ENCODE measurements around the gene LY6G6C. TPM values are rescaled to one million over a fixed set of nuclear protein-coding genes. Genes with fewer than 3 reads are reported as not detected.
"Not testable (repeated sequence)": the region's sequence is repeated elsewhere in the genome, so short reads cannot be mapped to it uniquely, and the experiment has no call there.

LY6G6C gene
- polyA plus RNA-seq, 10 donors: 0.19 to 1.0 (median 0.38) TPM; not detected in 1

GRCh38 chr6:31727717-31728671 lies 6.4 kb upstream of the LY6G6C start:
- peak in 1 of 3 donors; percentile 11 for DNase-seq

GRCh38 chr6:31727034-31727716 lies 5.6 kb upstream of the LY6G6C start:
- DNase-seq: peak in 1 of 3 donors; percentile 37

GRCh38 chr6:31725502-31726350 lies 4.2 kb upstream of the LY6G6C start:
- peak in 1 of 3 donors; percentile 14 for DNase-seq

GRCh38 chr6:31723980-31724691 lies 2.6 kb upstream of the LY6G6C start:
- DNase-seq: peak in 1 of 3 donors; percentile 13

- DNase-seq: no peak
Observed at GRCh38 chr6:31723245-31723979, 1.9 kb upstream of the LY6G6C start, which contains the start of gene MPIG6B. MPIG6B (plus strand) TSS chr6:31723373; CDS start chr6:31723384, 11 bp downstream.

GRCh38 chr6:31722173-31722572 lies 627 bp upstream of the LY6G6C start:
- no peak for DNase-seq

GRCh38 chr6:31720196-31720770 lies 1.3 kb downstream of the LY6G6C start:
- no peak for DNase-seq

GRCh38 chr6:31719001-31719400 lies 2.5 kb downstream of the LY6G6C start:
- no peak for DNase-seq

- DNase-seq: no peak
Observed at GRCh38 chr6:31718265-31718664, 3.3 kb downstream of the LY6G6C start.

GRCh38 chr6:31717499-31718222 lies 3.9 kb downstream of the LY6G6C start:
- DNase-seq: no peak

GRCh38 chr6:31715022-31715958 lies 6.3 kb downstream of the LY6G6C start, which contains the start of gene LY6G6D:
LY6G6D (plus strand) TSS chr6:31715348; CDS start chr6:31715356, 8 bp downstream.
- peak in 1 of 3 donors; percentile 40 for DNase-seq

- DNase-seq: no peak
Observed at GRCh38 chr6:31713991-31714684, 7.4 kb downstream of the LY6G6C start.

- DNase-seq: no peak
Observed at GRCh38 chr6:31713465-31713864, 8.1 kb downstream of the LY6G6C start.

- DNase-seq: no peak
Observed at GRCh38 chr6:31712296-31712695, 9.2 kb downstream of the LY6G6C start.

- DNase-seq: no peak
Observed at GRCh38 chr6:31711233-31711632, 10.3 kb downstream of the LY6G6C start.

GRCh38 chr6:31710523-31711219 lies 10.9 kb downstream of the LY6G6C start:
- DNase-seq: no peak

- not testable (repeated sequence) for DNase-seq
Observed at GRCh38 chr6:31709157-31709556, 12.4 kb downstream of the LY6G6C start.

All from muscle of back (tissue), 11 donors.